Calu3 (cell line): Measurements from ENCODE around the gene PPP6R2. TPM values are rescaled to one million over a fixed set of nuclear protein-coding genes. Genes with fewer than 3 reads are reported as not detected.

Experiments used
- BruUV-seq: library from RNA; stranded (reverse); fragments of 400-500 nt; replicated peaks from 2 replicates; lab custom pipeline; 2021; lab: Mats Ljungman, UMichigan
- CTCF ChIA-PET: fragments of 300-600 bp; sonication (Branson Sonifier 250); formaldehyde crosslinking; loops from one replicate; lab custom pipeline; 2022; ENCODE audit warnings: antibody characterized with exemption; lab: Charles Lee
- DNase-seq: peaks from one replicate; pipeline ENCODE4 v3.0.0; 2022
- H3K27ac Mint-ChIP-seq: one replicate; pipeline ENCODE4 v1.8.0; 2022; ENCODE audit warnings: mixed read lengths; ENCODE audit not compliant: unreplicated experiment
- H3K27me3 Mint-ChIP-seq: one replicate; pipeline ENCODE4 v1.8.0; 2022; ENCODE audit warnings: mixed read lengths; ENCODE audit not compliant: unreplicated experiment
- H3K36me3 Mint-ChIP-seq: one replicate; pipeline ENCODE4 v1.8.0; 2022; ENCODE audit warnings: mild to moderate bottlenecking, moderate library complexity, mixed read lengths; ENCODE audit not compliant: insufficient read depth, unreplicated experiment
- H3K4me1 Mint-ChIP-seq: one replicate; pipeline ENCODE4 v1.8.0; 2022; ENCODE audit warnings: mild to moderate bottlenecking, low read depth, mixed read lengths; ENCODE audit not compliant: unreplicated experiment
- H3K4me3 Mint-ChIP-seq: one replicate; pipeline ENCODE4 v1.8.0; 2022; ENCODE audit warnings: mild to moderate bottlenecking, low read depth, moderate library complexity, mixed read lengths; ENCODE audit not compliant: unreplicated experiment
- H3K9me3 Mint-ChIP-seq: one replicate; pipeline ENCODE4 v1.8.0; 2022; ENCODE audit warnings: low read depth, mixed read lengths; ENCODE audit not compliant: unreplicated experiment
- CTCF ChIP-seq: fragments of 200-600 bp; IDR thresholded peaks from one replicate; pipeline ENCODE4 v1.8.0; 2022; ENCODE audit warnings: antibody characterized with exemption; ENCODE audit not compliant: unreplicated experiment
- intact Hi-C: fragments of 100-400 bp; cut with micrococcal nuclease; formaldehyde crosslinking; loops from one replicate; pipeline ENCODE4 v1.10.0; 2022; ENCODE audit not compliant: unreplicated experiment
- total RNA-seq: library from RNA; stranded (reverse); gene quantifications from 2 replicates; pipeline ENCODE4 v1.2.3, GENCODE V29; 2022

PPP6R2 gene
- total RNA-seq, 1 experiment from 2014 or later = 47.1 TPM

GRCh38 chr22:50476868-50477267 is 133.7 kb downstream of the PPP6R2 start:
- Mint-ChIP-seq H3K4me1 (peaks cover 23% of the 10 kb centered on the region), H3K9me3 (no peaks in the 10 kb centered on the region), H3K27me3 (peaks cover 15% of the 10 kb centered on the region), H3K36me3 (peaks cover 45% of the 10 kb centered on the region), H3K27ac (no peak overlapping the region), H3K4me3 (peak overlapping the region; percentile 4)
- DNase-seq = no peak
- intact Hi-C loops = no loop called here
- no peak for TF ChIP-seq CTCF
- CTCF ChIA-PET = interaction anchor here (1.3 kb wide), 1 partner anchor 31 kb away, joined by 4 read pairs; the partner anchor contains the start of genes LMF2 and NCAPH2
- no TSS peak for BruUV-seq

- Mint-ChIP-seq H3K27ac (no peak overlapping the region), H3K4me1 (peaks cover 12% of the 10 kb centered on the region)
- CTCF ChIA-PET = no interaction called here
These were observed 134.8 kb downstream of the PPP6R2 start for GRCh38 chr22:50477923-50478322.

GRCh38 chr22:50479721-50480120 is 136.6 kb downstream of the PPP6R2 start:
- Mint-ChIP-seq H3K27ac (no peak overlapping the region), H3K4me3 (peak overlapping the region; percentile 82), H3K36me3 (peaks cover 48% of the 10 kb centered on the region), H3K27me3 (peaks cover 15% of the 10 kb centered on the region), H3K4me1 (peaks cover 12% of the 10 kb centered on the region), H3K9me3 (no peaks in the 10 kb centered on the region)
- CTCF ChIA-PET = interaction anchor here (1.2 kb wide), 1 partner anchor 9 kb away, joined by 4 read pairs; no protein-coding TSS in a partner anchor
- intact Hi-C loops = no loop called here
- no TSS peak for BruUV-seq
- no peak for TF ChIP-seq CTCF
- no peak for DNase-seq

More at GRCh38 chr22:50477923-50478322, 134.8 kb downstream of the PPP6R2 start:
- intact Hi-C loops = no loop called here
- no peaks in the 10 kb centered on the region for H3K9me3 Mint-ChIP-seq
- no TSS peak for BruUV-seq
- H3K27me3 Mint-ChIP-seq = peaks cover 15% of the 10 kb centered on the region
- TF ChIP-seq CTCF = no peak
- H3K4me3 Mint-ChIP-seq = no peak overlapping the region
- H3K36me3 Mint-ChIP-seq = peaks cover 46% of the 10 kb centered on the region
- DNase-seq = no peak

DNA sequence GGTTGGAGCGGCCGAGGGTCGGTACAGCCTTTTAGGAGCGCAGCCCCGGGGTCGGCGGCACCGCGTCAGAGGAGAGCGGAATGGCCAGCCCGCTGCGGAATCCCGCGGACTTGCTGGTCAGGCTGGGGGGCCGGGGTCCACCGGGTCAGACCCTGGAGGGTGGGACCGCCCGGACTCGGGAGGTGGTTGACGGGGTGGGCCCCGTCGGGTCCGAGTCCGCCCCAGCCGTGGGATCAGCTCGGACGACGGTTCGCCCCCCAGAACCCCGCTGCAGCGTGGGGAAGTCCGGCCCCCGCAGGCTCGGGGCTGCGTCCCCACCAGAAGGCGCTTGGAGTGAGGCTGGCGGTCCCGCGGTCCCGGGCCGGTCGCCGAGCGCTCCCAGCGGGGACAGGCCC is 137.9 kb downstream of the PPP6R2 start:
- peak overlapping the region; percentile 82 for H3K4me3 Mint-ChIP-seq
- H3K27me3 Mint-ChIP-seq = peaks cover 15% of the 10 kb centered on the region
- no peak overlapping the region for H3K27ac Mint-ChIP-seq
- CTCF ChIA-PET = interaction anchor here (0.6 kb wide), 1 partner anchor 97 kb away, joined by 4 read pairs; no protein-coding TSS in a partner anchor
- H3K9me3 Mint-ChIP-seq = no peaks in the 10 kb centered on the region
- no TSS peak for BruUV-seq
- intact Hi-C loops = no loop called here
- TF ChIP-seq CTCF = no peak
- peaks cover 25% of the 10 kb centered on the region for H3K4me1 Mint-ChIP-seq
- H3K36me3 Mint-ChIP-seq = peaks cover 52% of the 10 kb centered on the region
- no peak for DNase-seq
